ENCODE results near the gene FAM50B. TPM values are rescaled to one million over a fixed set of nuclear protein-coding genes. Genes with fewer than 3 reads are reported as not detected.

FAM50B gene
- total and polyA plus RNA-seq, 4 donors = 8.8 to 12.3 (median 11.1) TPM

DNA sequence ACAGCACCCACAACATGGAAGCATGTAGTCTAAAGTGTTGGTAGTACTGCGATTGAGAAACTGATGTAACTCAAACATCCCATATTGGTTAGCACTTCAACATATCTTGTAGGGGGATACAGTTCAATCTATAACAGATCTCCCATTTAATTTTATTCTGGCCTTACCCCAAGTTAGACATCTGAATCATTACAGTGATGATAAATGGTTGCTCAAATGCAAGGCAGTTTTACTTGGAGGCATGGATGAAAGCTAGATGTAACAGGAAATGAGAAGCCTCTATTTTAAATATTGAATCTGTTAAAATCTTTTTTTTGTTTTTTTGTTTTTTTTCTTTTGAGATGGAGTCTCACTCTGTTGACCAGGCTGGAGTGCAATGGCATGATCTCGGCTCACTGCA is 44.2 kb upstream of the FAM50B start:
- Histone ChIP-seq H3K27ac (ENCODE audit: low read depth in 1 of 2, low read length in 2 of 2) (no peak overlapping the region), H3K27me3 (ENCODE audit: control insufficient read depth in 4 of 4, insufficient read depth in 4 of 4, low read length in 3 of 4) (no peaks in the 10 kb centered on the region), H3K9me3 (ENCODE audit: control insufficient read depth in 4 of 4, low read length in 3 of 4) (no peaks in the 10 kb centered on the region), H3K4me3 (ENCODE audit: low read depth in 1 of 3, low read length in 3 of 3) (no peak overlapping the region), H3K36me3 (ENCODE audit: control insufficient read depth in 4 of 4, insufficient read depth in 3 of 4, low read depth in 1 of 4, low read length in 3 of 4) (no peaks in the 10 kb centered on the region), H3K4me1 (ENCODE audit: control insufficient read depth in 4 of 4, insufficient read depth in 4 of 4, low read length in 3 of 4) (peaks cover 0 to 5% (median 3%) of the 10 kb centered on the region in 4 donors), H3K9ac (ENCODE audit: low read depth in 1 of 2, low read length in 2 of 2) (no peak overlapping the region)
- WGBS = 98% methylated on average over 2 of the region's 2 CpGs
- DNase-seq (ENCODE audit: low spot score) = no peak
- no peak for TF ChIP-seq NR2F2 (IDR thresholded peaks at IDR 0.05)
- TF ChIP-seq, protein P1, sequence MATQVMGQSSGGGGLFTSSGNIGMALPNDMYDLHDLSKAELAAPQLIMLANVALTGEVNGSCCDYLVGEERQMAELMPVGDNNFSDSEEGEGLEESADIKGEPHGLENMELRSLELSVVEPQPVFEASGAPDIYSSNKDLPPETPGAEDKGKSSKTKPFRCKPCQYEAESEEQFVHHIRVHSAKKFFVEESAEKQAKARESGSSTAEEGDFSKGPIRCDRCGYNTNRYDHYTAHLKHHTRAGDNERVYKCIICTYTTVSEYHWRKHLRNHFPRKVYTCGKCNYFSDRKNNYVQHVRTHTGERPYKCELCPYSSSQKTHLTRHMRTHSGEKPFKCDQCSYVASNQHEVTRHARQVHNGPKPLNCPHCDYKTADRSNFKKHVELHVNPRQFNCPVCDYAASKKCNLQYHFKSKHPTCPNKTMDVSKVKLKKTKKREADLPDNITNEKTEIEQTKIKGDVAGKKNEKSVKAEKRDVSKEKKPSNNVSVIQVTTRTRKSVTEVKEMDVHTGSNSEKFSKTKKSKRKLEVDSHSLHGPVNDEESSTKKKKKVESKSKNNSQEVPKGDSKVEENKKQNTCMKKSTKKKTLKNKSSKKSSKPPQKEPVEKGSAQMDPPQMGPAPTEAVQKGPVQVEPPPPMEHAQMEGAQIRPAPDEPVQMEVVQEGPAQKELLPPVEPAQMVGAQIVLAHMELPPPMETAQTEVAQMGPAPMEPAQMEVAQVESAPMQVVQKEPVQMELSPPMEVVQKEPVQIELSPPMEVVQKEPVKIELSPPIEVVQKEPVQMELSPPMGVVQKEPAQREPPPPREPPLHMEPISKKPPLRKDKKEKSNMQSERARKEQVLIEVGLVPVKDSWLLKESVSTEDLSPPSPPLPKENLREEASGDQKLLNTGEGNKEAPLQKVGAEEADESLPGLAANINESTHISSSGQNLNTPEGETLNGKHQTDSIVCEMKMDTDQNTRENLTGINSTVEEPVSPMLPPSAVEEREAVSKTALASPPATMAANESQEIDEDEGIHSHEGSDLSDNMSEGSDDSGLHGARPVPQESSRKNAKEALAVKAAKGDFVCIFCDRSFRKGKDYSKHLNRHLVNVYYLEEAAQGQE (IDR thresholded peaks at IDR 0.05) = no peak
- no peak for TF ChIP-seq EGR1 (IDR thresholded peaks at IDR 0.05; ENCODE audit: low read depth in 2 of 2)
- no peak for TF ChIP-seq FOXA2 (IDR thresholded peaks at IDR 0.05)
- no peak for TF ChIP-seq HNF4A (conservative IDR thresholded peaks at IDR 0.05)
- TF ChIP-seq SP1 (IDR thresholded peaks at IDR 0.05) = no peak
- no peak for TF ChIP-seq YY1 (IDR thresholded peaks at IDR 0.05)
- no peak for TF ChIP-seq HNF4G (IDR thresholded peaks at IDR 0.05)
- TF ChIP-seq, protein P2, sequence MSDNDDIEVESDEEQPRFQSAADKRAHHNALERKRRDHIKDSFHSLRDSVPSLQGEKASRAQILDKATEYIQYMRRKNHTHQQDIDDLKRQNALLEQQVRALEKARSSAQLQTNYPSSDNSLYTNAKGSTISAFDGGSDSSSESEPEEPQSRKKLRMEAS (IDR thresholded peaks at IDR 0.05) = no peak
- TF ChIP-seq, protein P3, sequence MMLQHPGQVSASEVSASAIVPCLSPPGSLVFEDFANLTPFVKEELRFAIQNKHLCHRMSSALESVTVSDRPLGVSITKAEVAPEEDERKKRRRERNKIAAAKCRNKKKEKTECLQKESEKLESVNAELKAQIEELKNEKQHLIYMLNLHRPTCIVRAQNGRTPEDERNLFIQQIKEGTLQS (IDR thresholded peaks at IDR 0.05) = no peak
- TF ChIP-seq, protein P4, sequence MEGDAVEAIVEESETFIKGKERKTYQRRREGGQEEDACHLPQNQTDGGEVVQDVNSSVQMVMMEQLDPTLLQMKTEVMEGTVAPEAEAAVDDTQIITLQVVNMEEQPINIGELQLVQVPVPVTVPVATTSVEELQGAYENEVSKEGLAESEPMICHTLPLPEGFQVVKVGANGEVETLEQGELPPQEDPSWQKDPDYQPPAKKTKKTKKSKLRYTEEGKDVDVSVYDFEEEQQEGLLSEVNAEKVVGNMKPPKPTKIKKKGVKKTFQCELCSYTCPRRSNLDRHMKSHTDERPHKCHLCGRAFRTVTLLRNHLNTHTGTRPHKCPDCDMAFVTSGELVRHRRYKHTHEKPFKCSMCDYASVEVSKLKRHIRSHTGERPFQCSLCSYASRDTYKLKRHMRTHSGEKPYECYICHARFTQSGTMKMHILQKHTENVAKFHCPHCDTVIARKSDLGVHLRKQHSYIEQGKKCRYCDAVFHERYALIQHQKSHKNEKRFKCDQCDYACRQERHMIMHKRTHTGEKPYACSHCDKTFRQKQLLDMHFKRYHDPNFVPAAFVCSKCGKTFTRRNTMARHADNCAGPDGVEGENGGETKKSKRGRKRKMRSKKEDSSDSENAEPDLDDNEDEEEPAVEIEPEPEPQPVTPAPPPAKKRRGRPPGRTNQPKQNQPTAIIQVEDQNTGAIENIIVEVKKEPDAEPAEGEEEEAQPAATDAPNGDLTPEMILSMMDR (IDR thresholded peaks at IDR 0.05; ENCODE audit: low read depth, low read length, missing input control) = no peak
- no peak for TF ChIP-seq TAF1 (conservative IDR thresholded peaks at IDR 0.05)
- no peak for TF ChIP-seq GABPA (IDR thresholded peaks at IDR 0.05 in 1 of 2, conservative IDR thresholded peaks at IDR 0.05 in 1 of 2)
- no peak for TF ChIP-seq RAD21 (IDR thresholded peaks at IDR 0.05)

DNA sequence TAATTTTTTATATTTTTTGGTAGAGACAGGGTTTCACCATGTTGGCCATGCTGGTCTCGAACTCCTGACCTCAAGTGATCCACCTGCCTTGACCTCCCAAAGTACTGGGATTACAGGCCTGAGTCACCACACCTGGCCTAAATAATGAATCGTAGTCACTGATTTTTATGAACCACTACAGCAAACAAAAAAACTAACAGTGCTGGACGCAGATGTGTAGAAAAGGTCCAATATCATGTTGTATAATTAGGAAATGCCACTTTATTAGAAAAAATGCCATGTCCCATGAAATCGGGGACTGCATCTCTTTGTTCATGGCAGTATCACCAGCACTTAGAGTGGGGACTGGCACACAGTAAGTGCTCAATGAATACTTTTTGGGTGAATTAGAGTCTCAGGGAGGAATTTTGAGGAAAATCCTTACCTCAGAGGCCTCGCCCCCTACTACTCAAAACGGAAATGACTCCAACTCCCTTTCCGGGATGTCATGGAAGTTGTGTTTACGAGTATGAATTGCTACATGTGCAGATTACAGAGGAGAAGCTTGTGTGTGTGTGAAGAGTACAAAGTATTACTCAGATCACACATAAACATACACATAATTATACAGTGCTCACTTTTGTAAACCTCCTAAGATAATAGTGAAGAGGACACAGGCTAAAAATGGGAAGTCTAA is 43.6 kb upstream of the FAM50B start:
- H3K4me3 ChIP-seq (ENCODE audit: low read depth in 1 of 3, low read length in 3 of 3) = no peak overlapping the region
- peaks cover 0 to 5% (median 3%) of the 10 kb centered on the region in 4 donors for H3K4me1 ChIP-seq (ENCODE audit: control insufficient read depth in 4 of 4, insufficient read depth in 4 of 4, low read length in 3 of 4)
- H3K27me3 ChIP-seq (ENCODE audit: control insufficient read depth in 4 of 4, insufficient read depth in 4 of 4, low read length in 3 of 4) = no peaks in the 10 kb centered on the region
- H3K27ac ChIP-seq (ENCODE audit: low read depth in 1 of 2, low read length in 2 of 2) = no peak overlapping the region
- no peak for DNase-seq (ENCODE audit: low spot score)
- no peaks in the 10 kb centered on the region for H3K9me3 ChIP-seq (ENCODE audit: control insufficient read depth in 4 of 4, low read length in 3 of 4)
- WGBS = 88% methylated on average over 8 of the region's 8 CpGs
- TF ChIP-seq JUND (IDR thresholded peaks at IDR 0.05) (no peak), TAF1 (conservative IDR thresholded peaks at IDR 0.05) (no peak), FOXA2 (IDR thresholded peaks at IDR 0.05) (no peak), EGR1 (IDR thresholded peaks at IDR 0.05; ENCODE audit: low read depth in 2 of 2) (no peak), NR2F2 (IDR thresholded peaks at IDR 0.05) (no peak), FOXA1 (IDR thresholded peaks at IDR 0.05) (no peak), RXRA (IDR thresholded peaks at IDR 0.05) (no peak), SP1 (IDR thresholded peaks at IDR 0.05) (no peak), HNF4A (conservative IDR thresholded peaks at IDR 0.05) (no peak), RAD21 (IDR thresholded peaks at IDR 0.05) (no peak)
- TF ChIP-seq, protein P4 (IDR thresholded peaks at IDR 0.05; ENCODE audit: low read depth, low read length, missing input control) = no peak
- TF ChIP-seq, protein P1 (IDR thresholded peaks at IDR 0.05) = no peak
- no peak overlapping the region for H3K9ac ChIP-seq (ENCODE audit: low read depth in 1 of 2, low read length in 2 of 2)
- H3K36me3 ChIP-seq (ENCODE audit: control insufficient read depth in 4 of 4, insufficient read depth in 3 of 4, low read depth in 1 of 4, low read length in 3 of 4) = no peaks in the 10 kb centered on the region
